ENCODE results near the gene RHOF.

DNA sequence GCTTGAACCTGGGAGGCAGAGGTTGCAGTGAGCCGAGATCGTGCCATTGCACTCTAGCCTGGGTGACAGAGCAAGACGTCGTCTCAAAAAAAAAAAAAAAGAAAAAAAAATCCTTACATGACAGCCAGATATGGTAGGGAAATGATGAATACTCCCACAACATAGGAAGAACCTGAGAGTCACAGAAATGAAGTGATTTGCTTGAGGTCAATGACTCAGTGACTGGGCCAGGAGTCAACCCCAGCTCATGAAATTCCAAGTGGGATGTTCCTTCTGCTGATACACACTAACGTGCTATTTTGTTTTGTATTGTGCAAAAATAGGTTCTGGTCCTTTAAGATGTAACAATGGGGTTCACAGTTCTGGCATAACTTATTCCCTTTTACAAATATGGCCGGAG, 9.0 kb downstream of the RHOF start:
- TF ChIP-seq, protein P1, sequence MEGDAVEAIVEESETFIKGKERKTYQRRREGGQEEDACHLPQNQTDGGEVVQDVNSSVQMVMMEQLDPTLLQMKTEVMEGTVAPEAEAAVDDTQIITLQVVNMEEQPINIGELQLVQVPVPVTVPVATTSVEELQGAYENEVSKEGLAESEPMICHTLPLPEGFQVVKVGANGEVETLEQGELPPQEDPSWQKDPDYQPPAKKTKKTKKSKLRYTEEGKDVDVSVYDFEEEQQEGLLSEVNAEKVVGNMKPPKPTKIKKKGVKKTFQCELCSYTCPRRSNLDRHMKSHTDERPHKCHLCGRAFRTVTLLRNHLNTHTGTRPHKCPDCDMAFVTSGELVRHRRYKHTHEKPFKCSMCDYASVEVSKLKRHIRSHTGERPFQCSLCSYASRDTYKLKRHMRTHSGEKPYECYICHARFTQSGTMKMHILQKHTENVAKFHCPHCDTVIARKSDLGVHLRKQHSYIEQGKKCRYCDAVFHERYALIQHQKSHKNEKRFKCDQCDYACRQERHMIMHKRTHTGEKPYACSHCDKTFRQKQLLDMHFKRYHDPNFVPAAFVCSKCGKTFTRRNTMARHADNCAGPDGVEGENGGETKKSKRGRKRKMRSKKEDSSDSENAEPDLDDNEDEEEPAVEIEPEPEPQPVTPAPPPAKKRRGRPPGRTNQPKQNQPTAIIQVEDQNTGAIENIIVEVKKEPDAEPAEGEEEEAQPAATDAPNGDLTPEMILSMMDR (IDR thresholded peaks at IDR 0.05) = no peak
- TF ChIP-seq POLR2A (IDR thresholded peaks at IDR 0.05) = no peak
